ENCODE data around the gene KCNIP1.

The KCNIP1 gene

DNA sequence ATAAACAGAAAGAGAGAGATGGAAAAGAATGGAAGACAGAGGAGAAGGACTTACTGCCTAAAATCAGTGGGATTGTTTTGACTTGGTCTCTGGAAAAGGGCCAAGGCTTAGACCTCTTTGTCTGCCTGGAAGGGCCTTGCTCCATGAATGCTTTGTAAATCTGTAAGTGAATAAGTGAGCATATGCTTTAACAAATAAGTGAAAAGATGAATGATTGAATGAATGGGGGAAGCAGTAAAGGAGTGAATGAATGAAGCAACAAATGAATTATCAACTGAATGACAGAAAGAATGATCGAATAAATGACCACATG lies 5.5 kb downstream of the KCNIP1 start:
- no peak for DNase-seq

GRCh38 chr5:170510126-170510525 lies 6.3 kb downstream of the KCNIP1 start:
- no peak for DNase-seq

DNA sequence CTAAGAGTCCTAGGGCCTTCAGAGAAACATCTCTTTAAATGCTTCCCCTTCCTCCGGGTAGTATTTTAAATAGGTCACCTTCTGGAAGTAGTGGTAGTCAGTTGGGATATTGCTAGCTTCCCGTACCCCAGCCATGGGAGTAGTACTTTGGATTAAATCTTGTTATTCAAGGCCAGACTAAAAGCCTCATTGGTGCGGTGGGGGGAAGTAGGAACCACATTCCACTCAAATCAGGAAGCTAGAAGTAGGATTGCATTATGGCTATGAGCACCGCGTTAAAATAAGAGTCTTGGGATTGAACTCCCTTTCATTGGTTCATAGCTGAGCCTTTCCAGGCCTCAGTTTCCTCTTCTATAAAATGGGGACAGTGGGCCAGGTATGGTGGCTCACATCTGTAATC lies 6.7 kb downstream of the KCNIP1 start:
- DNase-seq = peak; percentile 19

DNA sequence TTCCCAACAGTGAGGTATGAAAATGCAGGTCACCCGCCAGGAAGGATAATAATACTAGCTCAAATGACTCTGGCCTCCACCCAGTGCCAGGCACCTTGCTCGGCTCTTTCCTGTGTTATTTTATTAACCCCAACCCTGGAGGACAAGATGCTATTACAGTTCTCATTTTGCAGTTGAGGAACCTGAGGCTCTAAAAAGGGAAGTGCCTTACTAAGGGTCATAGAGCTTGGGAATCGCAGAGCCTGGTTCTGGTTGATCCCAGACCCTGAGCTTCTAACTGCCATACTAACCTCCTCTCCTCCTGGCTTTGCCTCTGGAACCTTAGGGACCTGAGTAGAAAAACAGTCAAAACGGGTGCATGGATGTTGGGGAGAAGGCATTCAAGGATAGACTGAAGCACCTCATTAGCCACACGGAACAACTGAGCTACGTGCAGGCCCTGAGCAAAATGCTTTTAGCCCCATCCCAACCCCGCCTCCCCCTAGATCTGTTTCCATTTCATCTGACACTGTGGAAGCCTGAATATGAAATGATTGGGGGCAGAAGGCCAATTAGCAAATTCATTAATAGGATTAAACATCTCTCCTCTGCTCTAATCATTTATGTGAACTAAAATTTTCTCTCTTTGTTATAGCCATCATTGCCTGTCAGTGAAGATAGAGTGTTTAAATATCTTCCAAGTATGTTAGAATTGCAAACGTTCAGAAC lies 7.9 kb downstream of the KCNIP1 start:
- peak; percentile 19 for DNase-seq

- no peak for DNase-seq
Observed at GRCh38 chr5:170513856-170514525, 10.2 kb downstream of the KCNIP1 start.

- no peak for DNase-seq
Observed at GRCh38 chr5:170517411-170517810, 13.6 kb downstream of the KCNIP1 start.

DNA sequence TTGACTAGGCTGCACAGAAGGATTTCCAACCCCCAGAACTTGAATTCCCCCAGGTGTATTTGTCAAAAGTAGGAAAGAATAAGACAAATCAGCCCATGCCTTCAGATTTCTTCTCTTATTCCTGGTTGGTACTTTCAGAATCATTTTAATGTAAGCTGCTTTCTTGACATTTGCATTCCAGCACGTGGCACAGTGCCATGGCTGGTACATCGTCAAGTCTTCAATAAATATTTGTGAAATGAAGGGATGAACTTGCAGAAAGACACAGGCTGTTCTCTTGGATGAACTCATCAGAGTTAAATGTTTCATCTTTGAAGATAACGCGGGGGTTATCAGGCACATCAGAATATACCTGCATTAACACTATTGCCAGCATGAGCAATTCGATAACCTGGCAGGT lies 14.5 kb downstream of the KCNIP1 start:
- DNase-seq = no peak

GRCh38 chr5:170519549-170519948 lies 15.7 kb downstream of the KCNIP1 start:
- DNase-seq = no peak

DNA sequence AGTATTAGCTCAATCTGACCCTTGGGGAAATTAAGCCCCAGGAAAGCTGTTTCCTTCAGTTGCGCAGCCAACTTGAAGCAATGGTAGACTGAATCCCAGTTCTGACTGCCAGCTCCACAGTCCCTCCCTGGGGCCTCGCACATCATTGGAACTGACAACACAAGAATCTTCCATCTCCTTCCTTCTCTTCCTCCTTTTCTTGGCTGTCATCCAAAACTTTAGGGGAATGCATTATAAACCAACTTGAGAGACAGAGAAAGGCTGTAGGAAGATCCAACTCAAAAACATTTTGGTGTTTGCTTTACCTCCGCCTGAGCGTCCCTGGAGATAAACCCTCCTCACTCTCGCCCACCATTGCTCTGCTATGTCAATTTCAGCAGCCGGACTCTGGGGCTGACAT lies 16.6 kb downstream of the KCNIP1 start:
- DNase-seq = no peak

GRCh38 chr5:170522211-170523141 lies 18.7 kb downstream of the KCNIP1 start:
- DNase-seq = peak; percentile 62

GRCh38 chr5:170523142-170523551 lies 19.3 kb downstream of the KCNIP1 start:
- DNase-seq = no peak

DNA sequence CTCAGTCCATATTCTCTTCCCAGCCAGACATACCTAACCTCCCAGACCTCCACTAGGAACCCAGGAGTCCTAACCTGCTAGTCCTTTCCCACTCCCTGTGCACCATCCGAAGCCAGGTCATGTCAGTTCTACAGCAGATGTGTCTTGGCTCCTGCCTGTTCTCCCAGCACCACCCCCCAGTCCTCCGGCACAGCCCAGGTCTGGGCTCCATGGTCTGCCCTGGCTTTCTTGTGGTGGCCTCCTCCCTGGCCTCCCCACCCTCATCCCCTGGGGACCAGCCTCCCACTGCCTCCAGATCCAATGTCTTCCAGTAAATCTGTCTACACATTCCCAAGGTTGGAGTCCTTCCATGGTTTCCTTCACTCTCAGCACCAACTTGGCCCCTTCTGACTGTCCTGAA lies 20.0 kb downstream of the KCNIP1 start:
- DNase-seq = no peak

GRCh38 chr5:170524576-170524975 lies 20.8 kb downstream of the KCNIP1 start:
- no peak for DNase-seq

DNA sequence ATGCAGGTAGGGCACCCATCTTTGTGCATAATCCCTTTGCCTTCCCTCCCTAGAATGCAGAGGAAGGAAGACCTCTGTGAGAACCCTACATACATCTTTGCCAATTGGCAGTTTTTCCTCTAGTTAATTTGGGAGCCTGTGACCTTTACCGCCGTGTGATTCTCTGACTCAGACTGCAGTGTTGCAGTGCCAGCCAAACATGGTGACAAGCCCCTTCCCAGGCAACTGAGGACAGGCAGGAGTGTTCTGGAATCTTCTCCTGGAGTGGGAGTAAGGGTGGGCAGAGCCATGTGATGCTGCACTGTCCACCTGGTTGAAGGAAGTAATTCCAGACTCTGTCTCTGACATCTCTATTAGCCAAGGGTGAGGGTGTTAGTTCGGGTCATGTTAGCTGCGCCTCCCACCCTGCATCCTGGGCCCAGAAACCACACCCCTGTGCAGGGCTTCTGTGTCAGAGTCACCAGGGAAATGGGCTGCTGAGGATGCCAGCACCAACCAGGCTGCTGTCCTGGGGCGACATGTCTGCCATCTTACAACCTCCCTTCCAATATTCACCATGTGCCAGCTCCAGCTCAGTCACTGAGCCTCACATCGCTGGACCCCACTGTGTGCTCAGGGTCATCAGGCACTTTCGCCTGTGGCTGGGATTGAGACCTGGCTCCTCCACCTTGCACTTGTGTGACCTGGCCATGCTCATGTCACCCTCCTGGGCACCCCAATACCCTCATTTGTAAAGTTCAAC lies 21.8 kb downstream of the KCNIP1 start:
- no peak for DNase-seq

DNA sequence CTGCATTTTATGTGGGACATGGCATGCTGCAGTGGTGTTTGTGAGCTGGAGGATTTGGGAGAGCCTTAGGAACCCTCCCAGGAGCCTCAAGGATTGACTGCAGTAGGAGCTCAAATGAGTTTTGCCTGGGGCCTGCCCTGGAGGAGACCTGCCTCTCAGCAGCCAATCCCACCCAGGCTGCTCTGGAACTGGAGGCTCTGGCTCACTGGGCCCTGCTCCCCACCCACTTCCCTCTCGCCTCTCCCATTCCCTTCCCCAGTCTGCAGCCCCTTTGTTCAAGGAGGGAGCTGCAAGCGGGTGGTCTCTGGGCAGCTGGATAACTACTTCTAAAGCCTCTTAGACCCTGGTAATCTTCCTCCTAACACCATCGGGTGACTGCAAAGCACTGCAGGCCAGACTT lies 24.2 kb downstream of the KCNIP1 start:
- DNase-seq = no peak

- DNase-seq = no peak
Observed at GRCh38 chr5:170528976-170529375, 25.2 kb downstream of the KCNIP1 start.

GRCh38 chr5:170532935-170533334 lies 29.1 kb downstream of the KCNIP1 start:
- DNase-seq = no peak

DNA sequence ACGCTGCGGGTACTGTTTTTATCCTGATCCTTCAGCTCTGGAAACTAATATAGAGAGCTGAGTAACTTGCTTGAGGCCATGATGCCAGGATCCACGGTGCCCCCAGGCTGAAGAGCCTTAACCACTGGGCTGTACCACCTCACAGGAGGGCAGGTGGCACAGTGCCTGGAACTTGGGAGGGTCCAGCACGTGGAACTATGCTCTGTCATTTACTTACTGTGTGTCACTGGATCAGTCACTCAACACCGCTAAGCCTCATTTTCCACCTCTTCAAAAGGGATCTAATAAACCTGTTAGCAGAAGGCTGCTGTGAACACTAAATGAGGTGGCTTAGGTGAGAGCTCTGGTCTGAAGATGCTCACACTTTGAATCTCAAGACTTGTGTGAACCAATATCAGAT lies 29.6 kb downstream of the KCNIP1 start:
- DNase-seq = no peak

DNA sequence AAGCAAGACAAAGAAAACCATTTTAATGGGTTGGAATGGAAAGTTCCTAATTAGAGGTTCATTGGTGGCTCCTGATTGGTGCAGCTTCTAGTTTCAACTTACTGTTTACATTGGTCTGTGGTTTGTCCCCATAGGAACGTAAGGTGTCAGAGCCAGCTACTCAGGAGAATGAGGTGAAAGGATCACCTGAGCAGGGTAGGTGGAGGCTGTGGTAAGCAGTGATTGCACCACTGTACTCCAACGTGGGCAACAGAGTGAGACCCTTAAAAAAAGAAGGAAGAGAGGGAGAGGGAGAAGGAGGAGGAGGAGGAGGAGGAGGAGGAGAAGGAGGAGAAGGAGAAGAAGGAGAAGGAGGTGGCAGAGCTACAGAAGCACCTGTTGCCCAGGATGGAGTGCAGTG lies 30.4 kb downstream of the KCNIP1 start:
- no peak for DNase-seq

DNA sequence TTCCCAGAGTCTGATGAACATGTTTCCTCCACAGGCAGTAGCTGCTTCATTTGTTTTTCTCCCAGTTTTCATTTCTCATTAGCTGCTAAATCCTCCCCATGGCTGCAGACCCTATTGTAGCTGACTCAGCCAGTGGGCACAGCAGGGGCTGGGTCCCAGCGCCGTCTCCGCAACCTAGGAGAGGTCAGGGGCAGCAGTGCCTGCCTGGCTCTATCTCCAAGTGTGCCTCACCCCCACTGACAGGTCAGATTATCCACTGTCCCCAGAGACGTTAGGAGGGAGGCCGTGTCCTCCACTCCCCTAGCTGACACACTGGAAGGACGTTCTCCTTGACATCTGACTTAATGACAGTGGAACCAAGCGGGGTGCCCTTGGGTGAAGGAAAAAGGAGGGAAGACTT lies 31.1 kb downstream of the KCNIP1 start:
- no peak for DNase-seq

DNA sequence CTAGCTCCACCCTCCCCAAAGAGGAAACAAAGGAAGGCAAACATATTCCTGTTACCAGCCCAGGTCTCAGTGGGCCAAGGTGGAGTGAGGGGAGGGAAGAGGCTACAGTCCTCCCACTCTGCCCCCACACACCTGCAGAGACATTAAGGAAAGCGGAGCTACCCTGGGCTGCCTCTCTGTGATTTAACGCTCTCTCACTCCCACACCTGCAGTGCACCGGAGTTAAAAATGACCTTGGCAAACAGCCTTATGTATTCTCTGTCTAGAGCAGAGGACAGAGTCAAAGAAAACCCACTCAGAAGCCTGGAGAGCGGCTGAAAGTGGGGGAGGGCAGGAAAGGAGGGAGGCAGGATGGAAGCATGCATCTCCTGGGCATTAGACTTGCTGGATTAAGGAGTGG lies 32.7 kb downstream of the KCNIP1 start:
- DNase-seq = no peak

- DNase-seq = no peak
Observed at GRCh38 chr5:170537451-170538095, 33.8 kb downstream of the KCNIP1 start.

DNA sequence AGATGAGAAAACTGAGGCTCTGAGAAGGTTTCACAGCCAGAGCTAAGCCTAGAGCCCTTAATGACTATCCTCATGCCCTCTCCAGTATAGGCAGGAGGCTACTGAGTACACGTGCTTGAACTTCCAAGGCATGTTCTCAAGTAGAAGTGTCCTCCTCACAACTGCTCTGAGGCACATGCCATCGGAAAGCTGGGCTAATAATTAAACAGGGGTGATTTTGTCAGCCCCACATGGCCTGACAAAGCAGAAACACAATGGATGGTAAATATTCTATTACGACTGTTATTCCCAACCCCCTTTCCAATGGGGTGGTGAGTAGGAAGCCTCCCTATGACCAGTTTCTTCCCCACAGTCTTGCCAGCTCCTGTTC lies 34.3 kb downstream of the KCNIP1 start:
- DNase-seq = no peak
